ENCODE results near the gene MACO1. TPM values are rescaled to one million over a fixed set of nuclear protein-coding genes. Genes with fewer than 3 reads are reported as not detected.
"Not testable (repeated sequence)": the region's sequence is repeated elsewhere in the genome, so short reads cannot be mapped to it uniquely, and the experiment has no call there.

MACO1 gene
- total and polyA plus RNA-seq, 4 donors, result 15.3 to 23.2 (median 20.6) TPM

- WGBS, result 37% methylated on average over 3 of the region's 3 CpGs
- TF ChIP-seq JUND (IDR thresholded peaks at IDR 0.05), result no peak
- TF ChIP-seq MAX (IDR thresholded peaks at IDR 0.05), result peak; percentile 56
- no peak for TF ChIP-seq ZBTB33 (IDR thresholded peaks at IDR 0.05)
- TF ChIP-seq REST (IDR thresholded peaks at IDR 0.05), result no peak
- no peak for TF ChIP-seq EGR1 (IDR thresholded peaks at IDR 0.05; ENCODE audit: low read depth in 2 of 2)
- TF ChIP-seq RXRA (IDR thresholded peaks at IDR 0.05), result peak in 1 of 2 donors; percentile 3
- no peak for TF ChIP-seq ATF3 (IDR thresholded peaks at IDR 0.05)
- peak; percentile 81 for TF ChIP-seq YY1 (IDR thresholded peaks at IDR 0.05)
- TF ChIP-seq FOXA2 (IDR thresholded peaks at IDR 0.05), result no peak
- no peak for TF ChIP-seq RAD21 (IDR thresholded peaks at IDR 0.05)
- TF ChIP-seq GABPA (IDR thresholded peaks at IDR 0.05 in 1 of 2, conservative IDR thresholded peaks at IDR 0.05 in 1 of 2), result no peak
- no peak for TF ChIP-seq TAF1 (conservative IDR thresholded peaks at IDR 0.05)
- no peak for TF ChIP-seq HNF4G (IDR thresholded peaks at IDR 0.05)
- no peak for TF ChIP-seq NR2F2 (IDR thresholded peaks at IDR 0.05)
- TF ChIP-seq SP1 (IDR thresholded peaks at IDR 0.05), result no peak
- TF ChIP-seq CTCF (IDR thresholded peaks at IDR 0.05; ENCODE audit: low read depth, low read length, missing input control), result no peak
- TF ChIP-seq FOXA1 (IDR thresholded peaks at IDR 0.05), result no peak
- TF ChIP-seq HNF4A (conservative IDR thresholded peaks at IDR 0.05), result peak in 1 of 2 donors; percentile 24
- H3K27ac ChIP-seq (ENCODE audit: low read depth in 1 of 2, low read length in 2 of 2), result peak overlapping the region in 1 of 2 donors; percentile 25
- H3K9ac ChIP-seq (ENCODE audit: low read depth in 1 of 2, low read length in 2 of 2), result no peak overlapping the region
- DNase-seq (ENCODE audit: low spot score), result no peak
- no peaks in the 10 kb centered on the region for H3K9me3 ChIP-seq (ENCODE audit: control insufficient read depth in 4 of 4, low read length in 3 of 4)
- H3K4me1 ChIP-seq (ENCODE audit: control insufficient read depth in 4 of 4, insufficient read depth in 4 of 4, low read length in 3 of 4), result peaks cover 4 to 59% (median 37%) of the 10 kb centered on the region in 4 donors
- no peaks in the 10 kb centered on the region for H3K27me3 ChIP-seq (ENCODE audit: control insufficient read depth in 4 of 4, insufficient read depth in 4 of 4, low read length in 3 of 4)
- H3K4me3 ChIP-seq (ENCODE audit: low read depth in 1 of 3, low read length in 3 of 3), result no peak overlapping the region
- peaks cover 1 to 9% (median 3%) of the 10 kb centered on the region in 4 donors for H3K36me3 ChIP-seq (ENCODE audit: control insufficient read depth in 4 of 4, insufficient read depth in 3 of 4, low read depth in 1 of 4, low read length in 3 of 4)
These were observed 29.3 kb downstream of the MACO1 start for GRCh38 chr1:25460020-25460419.

- not testable (repeated sequence) for H3K4me3 ChIP-seq (ENCODE audit: low read depth in 1 of 3, low read length in 3 of 3); H3K9ac ChIP-seq (ENCODE audit: low read depth in 1 of 2, low read length in 2 of 2); H3K27ac ChIP-seq (ENCODE audit: low read depth in 1 of 2, low read length in 2 of 2); H3K27me3 ChIP-seq (ENCODE audit: control insufficient read depth in 4 of 4, insufficient read depth in 4 of 4, low read length in 3 of 4); H3K36me3 ChIP-seq (ENCODE audit: control insufficient read depth in 4 of 4, insufficient read depth in 3 of 4, low read depth in 1 of 4, low read length in 3 of 4); H3K9me3 ChIP-seq (ENCODE audit: control insufficient read depth in 4 of 4, low read length in 3 of 4); DNase-seq (ENCODE audit: low spot score)
- H3K4me1 ChIP-seq (ENCODE audit: control insufficient read depth in 4 of 4, insufficient read depth in 4 of 4, low read length in 3 of 4), result peaks cover 4 to 51% (median 31%) of the 10 kb centered on the region in 4 donors
- 81% methylated on average over 4 of the region's 4 CpGs for WGBS
These were observed 30.1 kb downstream of the MACO1 start for GRCh38 chr1:25460816-25461215.
